GM23338 (cell line): Measurements from ENCODE around the gene GPI. TPM values are rescaled to one million over a fixed set of nuclear protein-coding genes. Genes with fewer than 3 reads are reported as not detected.
A peak's percentile ranks its signal among the peaks of the same experiment; 100 is the strongest.

Experiments
- ATAC-seq: fragments of 200-7000 bp; cut with Tn5 transposase; 3 replicates; pipeline ENCODE4 v1.9.1; 2020
- DNase-seq: peaks from one replicate; pipeline ENCODE4 v3.0.0-alpha.2; 2015; ENCODE audit warnings: low spot score
- H2AFZ ChIP-seq: fragments of 200-600 bp; sonication (generic); 2 replicates; pipeline ENCODE4 v1.8.0; 2016; ENCODE audit warnings: antibody characterized with exemption, mild to moderate bottlenecking, moderate library complexity
- H3F3A ChIP-seq: fragments of 200-600 bp; sonication (generic); replicated peaks from 2 replicates; pipeline ENCODE4 v1.8.0; 2017; ENCODE audit warnings: antibody characterized with exemption, mixed run types, low read depth
- H3K27ac ChIP-seq: fragments of 200-600 bp; sonication (generic); 2 replicates; pipeline ENCODE4 v1.6.1; 2016; ENCODE audit warnings: low read depth
- H3K27me3 ChIP-seq: fragments of 200-600 bp; sonication (generic); 2 replicates; pipeline ENCODE4 v1.8.0; 2016; ENCODE audit warnings: mild to moderate bottlenecking, mixed run types, moderate library complexity; ENCODE audit not compliant: insufficient read depth
- H3K36me3 ChIP-seq: fragments of 200-600 bp; sonication (generic); 2 replicates; pipeline ENCODE4 v1.8.0; 2016; ENCODE audit warnings: mild to moderate bottlenecking; ENCODE audit not compliant: insufficient read depth
- H3K4me1 ChIP-seq: fragments of 200-600 bp; sonication (generic); 2 replicates; pipeline ENCODE4 v1.8.0; 2016; ENCODE audit warnings: mild to moderate bottlenecking, moderate library complexity; ENCODE audit not compliant: insufficient read depth
- H3K4me2 ChIP-seq: fragments of 200-600 bp; sonication (generic); 2 replicates; pipeline ENCODE4 v1.7.1; 2017; ENCODE audit warnings: mixed run types
- H3K4me3 ChIP-seq: fragments of 200-600 bp; sonication (generic); 2 replicates; pipeline ENCODE4 v1.6.1; 2016; ENCODE audit warnings: mixed run types
- H3K79me2 ChIP-seq: fragments of 200-600 bp; sonication (generic); replicated peaks from 2 replicates; pipeline ENCODE4 v1.8.0; 2017; ENCODE audit warnings: mild to moderate bottlenecking; ENCODE audit not compliant: insufficient read depth
- H3K9me2 ChIP-seq: fragments of 200-600 bp; sonication (generic); 2 replicates; pipeline ENCODE4 v1.8.0; 2017; ENCODE audit not compliant: insufficient read depth
- H4K20me1 ChIP-seq: fragments of 200-600 bp; sonication (generic); replicated peaks from 2 replicates; pipeline ENCODE4 v1.8.0; 2017; ENCODE audit warnings: mild to moderate bottlenecking; ENCODE audit not compliant: insufficient read depth
- H3K27ac Mint-ChIP-seq: 2 replicates; pipeline ENCODE4 v1.8.0; 2020; ENCODE audit warnings: inconsistent platforms, mild to moderate bottlenecking, moderate library complexity, mixed read lengths
- H3K27me3 Mint-ChIP-seq: 3 replicates; pipeline ENCODE4 v1.8.0; 2022; ENCODE audit warnings: low read depth, mild to moderate bottlenecking, moderate library complexity, mixed read lengths, inconsistent platforms; ENCODE audit not compliant: insufficient read depth, poor library complexity
- H3K36me3 Mint-ChIP-seq: 3 replicates; pipeline ENCODE4 v1.8.0; 2021; ENCODE audit warnings: low read depth, mild to moderate bottlenecking, inconsistent platforms, moderate library complexity, mixed read lengths
- H3K4me1 Mint-ChIP-seq: 3 replicates; pipeline ENCODE4 v1.8.0; 2020; ENCODE audit warnings: mild to moderate bottlenecking, inconsistent platforms, mixed read lengths
- H3K4me3 Mint-ChIP-seq: 3 replicates; pipeline ENCODE4 v1.8.0; 2021; ENCODE audit warnings: moderate library complexity, mild to moderate bottlenecking, inconsistent platforms, mixed read lengths
- H3K9me3 Mint-ChIP-seq: 3 replicates; pipeline ENCODE4 v1.8.0; 2020; ENCODE audit warnings: moderate library complexity, mild to moderate bottlenecking, inconsistent platforms, mixed read lengths
- CREB1 ChIP-seq: fragments of 250-450 bp; sonication (Bioruptor Pico); IDR thresholded peaks from 2 replicates; pipeline ENCODE4 v1.5.0; 2020; ENCODE audit warnings: low read depth, mild to moderate bottlenecking, moderate library complexity
- EZH2 ChIP-seq: fragments of 200-600 bp; sonication (generic); IDR thresholded peaks from one replicate; pipeline ENCODE4 v1.8.0; 2017; ENCODE audit warnings: antibody characterized with exemption, mild to moderate bottlenecking, low read depth; ENCODE audit not compliant: unreplicated experiment
- EZH2phosphoT487 ChIP-seq: fragments of 200-600 bp; sonication (generic); IDR thresholded peaks from one replicate; pipeline ENCODE4 v1.8.1; 2018; ENCODE audit warnings: antibody characterized with exemption; ENCODE audit not compliant: unreplicated experiment
- NANOG ChIP-seq: IDR thresholded peaks from 2 replicates; pipeline ENCODE4 v1.6.1; 2016; ENCODE audit warnings: antibody characterized with exemption, borderline replicate concordance
- POLR2AphosphoS5 ChIP-seq: IDR thresholded peaks from 2 replicates; pipeline ENCODE4 v1.6.1; 2016; ENCODE audit warnings: antibody characterized with exemption, low read depth
- ZNF331 ChIP-seq: fragments of 250-450 bp; sonication (Bioruptor Pico); IDR thresholded peaks from 2 replicates; pipeline ENCODE4 v1.5.0; 2020; ENCODE audit warnings: low read depth, mild to moderate bottlenecking, moderate library complexity
- polyA plus RNA-seq: library from polyadenylated mRNA; unstranded; fragments of >200 nt; fragmentation: Nextera tagmentation; extraction: Ambion mirVana; gene quantifications from 2 replicates; pipeline ENCODE4 v1.2.1, GENCODE V29; 2016
- total RNA-seq: library from RNA; depleted of rRNA; stranded (reverse); fragments of >200 nt; shearing (Covaris generic); gene quantifications from 2 replicates; pipeline ENCODE4 v1.2.3, GENCODE V29; 2014
- TF ChIP-seq, protein P1 (sequence below): IDR thresholded peaks from 2 replicates; pipeline ENCODE4 v1.6.1; 2016; ENCODE audit warnings: antibody characterized with exemption
- TF ChIP-seq, protein P2 (sequence below), 2 experiments: fragments of 200-600 bp in 1 of 2; sonication (generic) in 1 of 2; conservative IDR thresholded peaks; 2 replicates each; pipeline versions ENCODE4 v1.5.1 to v1.6.1; 2016 to 2017; ENCODE audit warnings: antibody characterized with exemption in 2 of 2, low read depth in 2 of 2, mild to moderate bottlenecking in 2 of 2, moderate library complexity in 1 of 2
- TF ChIP-seq, protein P3 (sequence below): IDR thresholded peaks from one replicate; pipeline ENCODE4 v1.6.1; 2018; ENCODE audit warnings: antibody characterized with exemption; ENCODE audit not compliant: unreplicated experiment

Gene GPI
- total and polyA plus RNA-seq, 2 experiments from 2014 or later: 136 to 327 TPM

DNA sequence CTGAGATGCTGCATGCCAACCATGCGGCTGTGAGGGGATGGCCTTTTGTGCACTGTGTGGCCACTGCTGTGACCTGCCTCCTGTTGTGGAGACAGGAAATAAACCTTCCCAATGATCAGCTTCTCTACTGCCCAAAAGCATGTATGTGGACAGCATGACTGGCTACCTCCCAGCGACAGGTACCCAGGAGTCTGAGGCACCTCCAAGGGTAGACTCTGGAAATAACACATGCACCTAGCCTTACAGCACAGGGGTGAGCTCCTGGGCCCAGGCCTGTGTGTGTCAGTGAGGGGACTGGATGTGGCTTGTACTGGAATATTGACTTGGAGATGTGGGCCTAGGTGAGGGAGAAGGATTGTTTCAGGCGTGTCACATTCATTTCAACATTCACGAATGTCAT, 7.6 kb upstream of the GPI start (continued):
- TF ChIP-seq POLR2AphosphoS5: no peak
- no peak for TF ChIP-seq ZNF331 (CRISPR knock-in tag)
- TF ChIP-seq EZH2: no peak
- no peak for TF ChIP-seq CREB1 (CRISPR knock-in tag)
- no peak for TF ChIP-seq NANOG
- TF ChIP-seq, protein P1, sequence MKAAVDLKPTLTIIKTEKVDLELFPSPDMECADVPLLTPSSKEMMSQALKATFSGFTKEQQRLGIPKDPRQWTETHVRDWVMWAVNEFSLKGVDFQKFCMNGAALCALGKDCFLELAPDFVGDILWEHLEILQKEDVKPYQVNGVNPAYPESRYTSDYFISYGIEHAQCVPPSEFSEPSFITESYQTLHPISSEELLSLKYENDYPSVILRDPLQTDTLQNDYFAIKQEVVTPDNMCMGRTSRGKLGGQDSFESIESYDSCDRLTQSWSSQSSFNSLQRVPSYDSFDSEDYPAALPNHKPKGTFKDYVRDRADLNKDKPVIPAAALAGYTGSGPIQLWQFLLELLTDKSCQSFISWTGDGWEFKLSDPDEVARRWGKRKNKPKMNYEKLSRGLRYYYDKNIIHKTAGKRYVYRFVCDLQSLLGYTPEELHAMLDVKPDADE: no peak
- TF ChIP-seq, protein P2, sequence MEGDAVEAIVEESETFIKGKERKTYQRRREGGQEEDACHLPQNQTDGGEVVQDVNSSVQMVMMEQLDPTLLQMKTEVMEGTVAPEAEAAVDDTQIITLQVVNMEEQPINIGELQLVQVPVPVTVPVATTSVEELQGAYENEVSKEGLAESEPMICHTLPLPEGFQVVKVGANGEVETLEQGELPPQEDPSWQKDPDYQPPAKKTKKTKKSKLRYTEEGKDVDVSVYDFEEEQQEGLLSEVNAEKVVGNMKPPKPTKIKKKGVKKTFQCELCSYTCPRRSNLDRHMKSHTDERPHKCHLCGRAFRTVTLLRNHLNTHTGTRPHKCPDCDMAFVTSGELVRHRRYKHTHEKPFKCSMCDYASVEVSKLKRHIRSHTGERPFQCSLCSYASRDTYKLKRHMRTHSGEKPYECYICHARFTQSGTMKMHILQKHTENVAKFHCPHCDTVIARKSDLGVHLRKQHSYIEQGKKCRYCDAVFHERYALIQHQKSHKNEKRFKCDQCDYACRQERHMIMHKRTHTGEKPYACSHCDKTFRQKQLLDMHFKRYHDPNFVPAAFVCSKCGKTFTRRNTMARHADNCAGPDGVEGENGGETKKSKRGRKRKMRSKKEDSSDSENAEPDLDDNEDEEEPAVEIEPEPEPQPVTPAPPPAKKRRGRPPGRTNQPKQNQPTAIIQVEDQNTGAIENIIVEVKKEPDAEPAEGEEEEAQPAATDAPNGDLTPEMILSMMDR (conservative IDR thresholded peaks at IDR 0.05; ENCODE audit: low read depth in 2 of 2): no peak

DNA sequence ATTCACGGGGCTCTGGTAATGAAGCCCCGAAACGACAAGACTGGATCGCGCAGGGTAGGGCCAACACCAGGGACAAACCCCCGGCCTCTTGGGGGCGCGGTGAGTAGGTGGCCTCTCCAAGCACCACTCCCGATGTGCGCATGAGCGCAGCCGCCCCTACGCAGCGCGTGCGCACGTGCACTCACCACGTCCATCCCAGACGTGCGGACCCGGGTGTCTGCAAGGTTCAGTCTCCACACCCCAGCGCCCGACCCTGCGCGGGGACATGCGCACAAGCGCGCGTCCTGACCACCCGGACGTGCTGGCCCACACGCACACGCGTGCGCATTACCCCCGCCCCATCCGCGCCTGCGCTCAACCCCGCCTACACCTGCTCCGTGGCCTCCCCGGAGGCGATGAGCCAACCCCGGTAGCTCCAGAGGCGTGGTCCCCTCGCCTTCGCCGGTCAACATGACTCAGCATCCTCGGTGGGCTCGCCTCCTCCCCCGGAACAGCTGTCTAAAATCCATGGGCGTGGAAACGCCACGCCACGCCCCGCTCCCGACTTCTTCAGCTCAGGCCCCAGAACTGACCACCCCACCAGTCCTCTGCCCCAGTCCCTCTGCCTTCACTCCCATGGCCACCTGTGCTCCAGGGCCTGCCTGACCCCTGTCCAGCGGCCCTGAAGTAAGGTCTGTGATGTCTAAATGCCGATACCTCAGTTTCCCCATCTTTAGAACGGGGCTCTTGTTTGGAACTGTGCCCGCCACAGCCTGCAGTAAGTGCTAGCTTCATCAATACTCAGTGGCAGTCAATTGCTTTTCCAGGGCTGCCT, 5.6 kb upstream of the GPI start:
- H3K9me3 Mint-ChIP-seq: no peaks in the 10 kb centered on the region; the same call in 2 of the 3 replicates
- peak overlapping the region; percentile 100 for H2AFZ ChIP-seq
- no peaks in the 10 kb centered on the region for H3K27me3 ChIP-seq
- H3K4me1 ChIP-seq: peaks cover 15% of the 10 kb centered on the region
- TF ChIP-seq, protein P3, sequence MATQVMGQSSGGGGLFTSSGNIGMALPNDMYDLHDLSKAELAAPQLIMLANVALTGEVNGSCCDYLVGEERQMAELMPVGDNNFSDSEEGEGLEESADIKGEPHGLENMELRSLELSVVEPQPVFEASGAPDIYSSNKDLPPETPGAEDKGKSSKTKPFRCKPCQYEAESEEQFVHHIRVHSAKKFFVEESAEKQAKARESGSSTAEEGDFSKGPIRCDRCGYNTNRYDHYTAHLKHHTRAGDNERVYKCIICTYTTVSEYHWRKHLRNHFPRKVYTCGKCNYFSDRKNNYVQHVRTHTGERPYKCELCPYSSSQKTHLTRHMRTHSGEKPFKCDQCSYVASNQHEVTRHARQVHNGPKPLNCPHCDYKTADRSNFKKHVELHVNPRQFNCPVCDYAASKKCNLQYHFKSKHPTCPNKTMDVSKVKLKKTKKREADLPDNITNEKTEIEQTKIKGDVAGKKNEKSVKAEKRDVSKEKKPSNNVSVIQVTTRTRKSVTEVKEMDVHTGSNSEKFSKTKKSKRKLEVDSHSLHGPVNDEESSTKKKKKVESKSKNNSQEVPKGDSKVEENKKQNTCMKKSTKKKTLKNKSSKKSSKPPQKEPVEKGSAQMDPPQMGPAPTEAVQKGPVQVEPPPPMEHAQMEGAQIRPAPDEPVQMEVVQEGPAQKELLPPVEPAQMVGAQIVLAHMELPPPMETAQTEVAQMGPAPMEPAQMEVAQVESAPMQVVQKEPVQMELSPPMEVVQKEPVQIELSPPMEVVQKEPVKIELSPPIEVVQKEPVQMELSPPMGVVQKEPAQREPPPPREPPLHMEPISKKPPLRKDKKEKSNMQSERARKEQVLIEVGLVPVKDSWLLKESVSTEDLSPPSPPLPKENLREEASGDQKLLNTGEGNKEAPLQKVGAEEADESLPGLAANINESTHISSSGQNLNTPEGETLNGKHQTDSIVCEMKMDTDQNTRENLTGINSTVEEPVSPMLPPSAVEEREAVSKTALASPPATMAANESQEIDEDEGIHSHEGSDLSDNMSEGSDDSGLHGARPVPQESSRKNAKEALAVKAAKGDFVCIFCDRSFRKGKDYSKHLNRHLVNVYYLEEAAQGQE: no peak
- TF ChIP-seq EZH2phosphoT487 (no peak), POLR2AphosphoS5 (peak; percentile 86), EZH2 (no peak), CREB1 (CRISPR knock-in tag) (peak; percentile 55; the same call in 1 of the 2 replicates)
- TF ChIP-seq, protein P1: no peak
- TF ChIP-seq, protein P2 (conservative IDR thresholded peaks at IDR 0.05; ENCODE audit: low read depth in 2 of 2): peak; percentile 62 to 71
- peak; percentile 87 for ATAC-seq
- peaks cover 23% of the 10 kb centered on the region for H3K4me1 Mint-ChIP-seq
- peak; percentile 96 for DNase-seq
- no peaks in the 10 kb centered on the region for H3K36me3 ChIP-seq
- no peaks in the 10 kb centered on the region for H3K9me2 ChIP-seq
- peaks cover 23% of the 10 kb centered on the region for H3K27me3 Mint-ChIP-seq
- H3F3A ChIP-seq: peaks cover 18% of the 10 kb centered on the region
- H3K27ac Mint-ChIP-seq: peak overlapping the region; percentile 96
- peak overlapping the region; percentile 91 for H3K4me2 ChIP-seq
- no peaks in the 10 kb centered on the region for H4K20me1 ChIP-seq
- H3K79me2 ChIP-seq: no peaks in the 10 kb centered on the region
- peak overlapping the region; percentile 90 for H3K27ac ChIP-seq
- peak overlapping the region; percentile 69 for H3K4me3 ChIP-seq
- H3K4me3 Mint-ChIP-seq: peak overlapping the region; percentile 73
- peaks cover 4% of the 10 kb centered on the region; the same call in 1 of the 3 replicates for H3K36me3 Mint-ChIP-seq
